Measurements from ENCODE around the gene BLNK. TPM values are rescaled to one million over a fixed set of nuclear protein-coding genes. Genes with fewer than 3 reads are reported as not detected.

Gene BLNK
- total and polyA plus RNA-seq, 2 donors (not counting 1 experiment from before 2014, with no cell fraction given): 0.33 TPM; not detected in 1

GRCh38 chr10:96172666-96173065 is 98.7 kb downstream of the BLNK start:
- H3K27me3 ChIP-seq (ENCODE audit: control insufficient read depth, insufficient read depth, low read length): no peaks in the 10 kb centered on the region
- TF ChIP-seq, protein P1, sequence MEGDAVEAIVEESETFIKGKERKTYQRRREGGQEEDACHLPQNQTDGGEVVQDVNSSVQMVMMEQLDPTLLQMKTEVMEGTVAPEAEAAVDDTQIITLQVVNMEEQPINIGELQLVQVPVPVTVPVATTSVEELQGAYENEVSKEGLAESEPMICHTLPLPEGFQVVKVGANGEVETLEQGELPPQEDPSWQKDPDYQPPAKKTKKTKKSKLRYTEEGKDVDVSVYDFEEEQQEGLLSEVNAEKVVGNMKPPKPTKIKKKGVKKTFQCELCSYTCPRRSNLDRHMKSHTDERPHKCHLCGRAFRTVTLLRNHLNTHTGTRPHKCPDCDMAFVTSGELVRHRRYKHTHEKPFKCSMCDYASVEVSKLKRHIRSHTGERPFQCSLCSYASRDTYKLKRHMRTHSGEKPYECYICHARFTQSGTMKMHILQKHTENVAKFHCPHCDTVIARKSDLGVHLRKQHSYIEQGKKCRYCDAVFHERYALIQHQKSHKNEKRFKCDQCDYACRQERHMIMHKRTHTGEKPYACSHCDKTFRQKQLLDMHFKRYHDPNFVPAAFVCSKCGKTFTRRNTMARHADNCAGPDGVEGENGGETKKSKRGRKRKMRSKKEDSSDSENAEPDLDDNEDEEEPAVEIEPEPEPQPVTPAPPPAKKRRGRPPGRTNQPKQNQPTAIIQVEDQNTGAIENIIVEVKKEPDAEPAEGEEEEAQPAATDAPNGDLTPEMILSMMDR (conservative IDR thresholded peaks at IDR 0.05 in 1 of 2, IDR thresholded peaks at IDR 0.05 in 1 of 2; ENCODE audit: low read depth in 1 of 2, low read length in 2 of 2): no peak
- no peak for TF ChIP-seq EZH2 (IDR thresholded peaks at IDR 0.05; ENCODE audit: low read length, missing control alignments)
- no peak overlapping the region for H2AFZ ChIP-seq (ENCODE audit: low read length)
- no peaks in the 10 kb centered on the region for H4K20me1 ChIP-seq (ENCODE audit: control insufficient read depth, extremely low read depth, insufficient read depth, low read length)
- H3K4me1 ChIP-seq (ENCODE audit: control insufficient read depth, extremely low read depth, insufficient read depth, low read length): no peaks in the 10 kb centered on the region
- H3K79me2 ChIP-seq (ENCODE audit: control insufficient read depth, insufficient read depth, low read length): no peaks in the 10 kb centered on the region
- DNase-seq (ENCODE audit: low read depth in 2 of 2): no peak
- no peaks in the 10 kb centered on the region for H3K9me3 ChIP-seq (ENCODE audit: control insufficient read depth, insufficient read depth, low read depth, low read length)
- H3K9ac ChIP-seq (ENCODE audit: insufficient read depth, low read length): no peak overlapping the region
- H3K36me3 ChIP-seq (ENCODE audit: control insufficient read depth, insufficient read depth, low read length): no peaks in the 10 kb centered on the region
- H3K27ac ChIP-seq (ENCODE audit: insufficient read depth, low read length): no peak overlapping the region
- H3K4me3 ChIP-seq (replicated peaks in 1 of 4; ENCODE audit: control extremely low read depth in 1 of 4, insufficient read depth in 1 of 4, low read depth in 3 of 4, low read length in 4 of 4): no peak overlapping the region
- H3K4me2 ChIP-seq (ENCODE audit: extremely low read depth, insufficient read depth, low read length): no peak overlapping the region

DNA sequence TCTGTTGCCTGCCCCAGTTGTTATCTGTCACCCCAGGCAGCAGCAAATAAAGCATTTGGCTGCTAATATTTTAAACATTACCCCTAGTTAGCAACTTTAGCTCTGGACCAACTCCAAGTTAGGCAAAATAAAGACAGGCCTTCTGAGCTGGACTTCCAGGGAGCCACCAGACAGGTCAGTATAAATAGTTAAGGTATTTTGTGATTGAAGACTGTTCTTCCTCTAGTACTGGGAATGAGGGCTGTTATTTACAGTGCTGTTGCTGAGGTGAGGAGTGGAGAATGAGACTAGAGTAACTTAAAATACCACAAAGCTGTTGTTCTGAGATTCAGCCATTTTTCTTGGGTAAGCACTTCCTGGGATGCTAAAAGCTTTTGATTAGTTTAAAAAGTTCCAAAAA is 101.1 kb downstream of the BLNK start:
- Histone ChIP-seq H3K79me2 (ENCODE audit: control insufficient read depth, insufficient read depth, low read length) (no peaks in the 10 kb centered on the region), H3K27me3 (ENCODE audit: control insufficient read depth, insufficient read depth, low read length) (no peaks in the 10 kb centered on the region), H3K27ac (ENCODE audit: insufficient read depth, low read length) (no peak overlapping the region), H4K20me1 (ENCODE audit: control insufficient read depth, extremely low read depth, insufficient read depth, low read length) (no peaks in the 10 kb centered on the region), H2AFZ (ENCODE audit: low read length) (no peak overlapping the region), H3K4me1 (ENCODE audit: control insufficient read depth, extremely low read depth, insufficient read depth, low read length) (no peaks in the 10 kb centered on the region), H3K36me3 (ENCODE audit: control insufficient read depth, insufficient read depth, low read length) (no peaks in the 10 kb centered on the region), H3K4me2 (ENCODE audit: extremely low read depth, insufficient read depth, low read length) (no peak overlapping the region), H3K9ac (ENCODE audit: insufficient read depth, low read length) (no peak overlapping the region), H3K9me3 (ENCODE audit: control insufficient read depth, insufficient read depth, low read depth, low read length) (no peaks in the 10 kb centered on the region), H3K4me3 (replicated peaks in 1 of 4; ENCODE audit: control extremely low read depth in 1 of 4, insufficient read depth in 1 of 4, low read depth in 3 of 4, low read length in 4 of 4) (no peak overlapping the region)
- TF ChIP-seq, protein P1 (conservative IDR thresholded peaks at IDR 0.05 in 1 of 2, IDR thresholded peaks at IDR 0.05 in 1 of 2; ENCODE audit: low read depth in 1 of 2, low read length in 2 of 2): no peak
- no peak for TF ChIP-seq EZH2 (IDR thresholded peaks at IDR 0.05; ENCODE audit: low read length, missing control alignments)
- DNase-seq (ENCODE audit: low read depth in 2 of 2): no peak

GRCh38 chr10:96168546-96168945 is 102.8 kb downstream of the BLNK start:
- no peaks in the 10 kb centered on the region for H3K36me3 ChIP-seq (ENCODE audit: control insufficient read depth, insufficient read depth, low read length)

More at GRCh38 chr10:96168546-96168945, 102.8 kb downstream of the BLNK start:
- Histone ChIP-seq H3K27me3 (ENCODE audit: control insufficient read depth, insufficient read depth, low read length) (no peaks in the 10 kb centered on the region), H3K4me3 (replicated peaks in 1 of 4; ENCODE audit: control extremely low read depth in 1 of 4, insufficient read depth in 1 of 4, low read depth in 3 of 4, low read length in 4 of 4) (no peak overlapping the region), H3K4me2 (ENCODE audit: extremely low read depth, insufficient read depth, low read length) (no peak overlapping the region), H3K9me3 (ENCODE audit: control insufficient read depth, insufficient read depth, low read depth, low read length) (no peaks in the 10 kb centered on the region), H4K20me1 (ENCODE audit: control insufficient read depth, extremely low read depth, insufficient read depth, low read length) (no peaks in the 10 kb centered on the region), H3K79me2 (ENCODE audit: control insufficient read depth, insufficient read depth, low read length) (no peaks in the 10 kb centered on the region), H3K9ac (ENCODE audit: insufficient read depth, low read length) (no peak overlapping the region), H3K27ac (ENCODE audit: insufficient read depth, low read length) (no peak overlapping the region), H2AFZ (ENCODE audit: low read length) (no peak overlapping the region), H3K4me1 (ENCODE audit: control insufficient read depth, extremely low read depth, insufficient read depth, low read length) (no peaks in the 10 kb centered on the region)
- TF ChIP-seq EZH2 (IDR thresholded peaks at IDR 0.05; ENCODE audit: low read length, missing control alignments): no peak
- TF ChIP-seq, protein P1 (conservative IDR thresholded peaks at IDR 0.05 in 1 of 2, IDR thresholded peaks at IDR 0.05 in 1 of 2; ENCODE audit: low read depth in 1 of 2, low read length in 2 of 2): no peak
- DNase-seq (ENCODE audit: low read depth in 2 of 2): no peak

Measured in fibroblast of lung (primary cell).